Ascending aorta (tissue), 2 donors: ENCODE results near the gene ZNF496. TPM values are rescaled to one million over a fixed set of nuclear protein-coding genes. Genes with fewer than 3 reads are reported as not detected.
"Not testable (repeated sequence)": the region's sequence is repeated elsewhere in the genome, so short reads cannot be mapped to it uniquely, and the experiment has no call there.

Experiments used
- DNase-seq, 2 donors: peaks; one replicate each; pipeline ENCODE4 v3.0.0-alpha.2; 2019; ENCODE audit warnings: low spot score in 2 of 2
- H3K27ac ChIP-seq, 2 donors: fragments of 200-600 bp; sonication (generic); one replicate each; pipeline ENCODE4 v1.5.1; 2016 to 2017; ENCODE audit warnings: mild to moderate bottlenecking in 1 of 2
- H3K27me3 ChIP-seq: fragments of 200-600 bp; sonication (generic); one replicate; pipeline ENCODE4 v1.5.1; 2017
- H3K36me3 ChIP-seq, 2 donors: fragments of 200-600 bp; sonication (generic); one replicate each; pipeline ENCODE4 v1.5.1; 2016
- H3K4me1 ChIP-seq, 2 donors: fragments of 200-600 bp; sonication (generic); one replicate each; pipeline ENCODE4 v1.5.1; 2016 to 2017; ENCODE audit warnings: mild to moderate bottlenecking in 1 of 2
- H3K4me3 ChIP-seq, 2 donors: fragments of 200-600 bp; sonication (generic); one replicate each; pipeline ENCODE4 v1.5.1; 2016 to 2017; ENCODE audit warnings: mild to moderate bottlenecking in 1 of 2
- H3K9me3 ChIP-seq, 2 donors: fragments of 200-600 bp; sonication (generic); one replicate each; pipeline ENCODE4 v1.5.1; 2016
- intact Hi-C: fragments of 100-400 bp; cut with DNase I; formaldehyde crosslinking; loops from one replicate; pipeline ENCODE4 v1.15.1; 2023
- total RNA-seq: library from RNA; depleted of rRNA; stranded (reverse); fragments of >200 nt; gene quantifications from one replicate; pipeline ENCODE4 v1.1.0, GENCODE V29; 2016
- TF ChIP-seq, protein P1 (sequence below), 3 experiments: fragments of 200-600 bp in 2 of 3; fragments of 450-650 bp in 1 of 3; sonication (generic) in 2 of 3; IDR thresholded peaks; one replicate each; pipeline ENCODE4 v1.5.1; 2016 to 2019; ENCODE audit warnings: antibody characterized with exemption in 3 of 3, mild to moderate bottlenecking in 1 of 3, moderate library complexity in 1 of 3

The ZNF496 gene
- total RNA-seq, 1 donor from 2014 or later: 38.5 TPM

DNA sequence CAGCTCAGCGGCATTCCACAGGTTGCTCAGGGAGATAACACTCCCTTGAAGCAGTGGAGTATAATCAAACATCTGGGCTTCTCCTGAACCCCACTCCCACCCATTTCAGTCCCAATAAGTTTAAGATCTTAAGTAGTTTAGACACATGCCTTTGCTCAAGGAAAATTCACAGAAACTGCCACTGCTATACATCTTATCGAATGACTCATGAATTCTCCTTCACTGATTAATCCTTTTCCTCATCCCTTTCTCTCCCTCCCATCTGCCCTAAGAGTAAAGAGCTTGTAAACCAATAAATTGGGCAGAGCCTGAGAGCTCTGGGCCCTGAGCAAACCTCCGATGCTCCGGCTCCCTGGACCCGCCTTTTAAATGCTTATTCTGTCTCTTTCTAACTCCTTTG, 65.6 kb downstream of the ZNF496 start:
- Histone ChIP-seq H3K9me3 (no peaks in the 10 kb centered on the region), H3K27me3 (no peaks in the 10 kb centered on the region), H3K4me1 (no peaks in the 10 kb centered on the region), H3K4me3 (no peak overlapping the region), H3K36me3 (no peaks in the 10 kb centered on the region), H3K27ac (no peak overlapping the region)
- TF ChIP-seq, protein P1, sequence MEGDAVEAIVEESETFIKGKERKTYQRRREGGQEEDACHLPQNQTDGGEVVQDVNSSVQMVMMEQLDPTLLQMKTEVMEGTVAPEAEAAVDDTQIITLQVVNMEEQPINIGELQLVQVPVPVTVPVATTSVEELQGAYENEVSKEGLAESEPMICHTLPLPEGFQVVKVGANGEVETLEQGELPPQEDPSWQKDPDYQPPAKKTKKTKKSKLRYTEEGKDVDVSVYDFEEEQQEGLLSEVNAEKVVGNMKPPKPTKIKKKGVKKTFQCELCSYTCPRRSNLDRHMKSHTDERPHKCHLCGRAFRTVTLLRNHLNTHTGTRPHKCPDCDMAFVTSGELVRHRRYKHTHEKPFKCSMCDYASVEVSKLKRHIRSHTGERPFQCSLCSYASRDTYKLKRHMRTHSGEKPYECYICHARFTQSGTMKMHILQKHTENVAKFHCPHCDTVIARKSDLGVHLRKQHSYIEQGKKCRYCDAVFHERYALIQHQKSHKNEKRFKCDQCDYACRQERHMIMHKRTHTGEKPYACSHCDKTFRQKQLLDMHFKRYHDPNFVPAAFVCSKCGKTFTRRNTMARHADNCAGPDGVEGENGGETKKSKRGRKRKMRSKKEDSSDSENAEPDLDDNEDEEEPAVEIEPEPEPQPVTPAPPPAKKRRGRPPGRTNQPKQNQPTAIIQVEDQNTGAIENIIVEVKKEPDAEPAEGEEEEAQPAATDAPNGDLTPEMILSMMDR (IDR thresholded peaks at IDR 0.05): no peak
- intact Hi-C loops: no loop called here
- DNase-seq: no peak

DNA sequence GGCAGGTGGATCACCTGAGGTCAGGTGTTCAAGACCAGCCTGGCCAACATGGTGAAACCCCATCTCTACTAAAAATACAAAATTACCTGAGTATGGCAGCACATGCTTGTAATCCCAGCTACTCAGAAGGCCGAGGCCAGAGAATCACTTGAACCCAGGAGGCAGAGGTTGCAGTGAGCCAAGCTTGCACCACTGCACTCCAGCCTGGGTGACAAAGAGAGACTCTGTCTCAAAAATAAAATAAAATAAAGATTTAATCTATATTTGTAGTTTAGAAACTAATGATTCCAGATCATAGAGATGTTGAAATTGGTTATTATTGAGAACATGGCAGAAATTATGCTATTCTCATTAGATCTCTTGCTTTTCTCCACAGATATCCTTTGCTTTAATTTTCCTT, 75.9 kb downstream of the ZNF496 start, which contains the start of gene VN1R5:
VN1R5 (plus strand) TSS at position 301 of the 400 bp plus-strand sequence.
- H3K4me3 ChIP-seq, H3K27me3 ChIP-seq, H3K9me3 ChIP-seq, DNase-seq, H3K4me1 ChIP-seq, H3K36me3 ChIP-seq, intact Hi-C loops, H3K27ac ChIP-seq: not testable (repeated sequence)

DNA sequence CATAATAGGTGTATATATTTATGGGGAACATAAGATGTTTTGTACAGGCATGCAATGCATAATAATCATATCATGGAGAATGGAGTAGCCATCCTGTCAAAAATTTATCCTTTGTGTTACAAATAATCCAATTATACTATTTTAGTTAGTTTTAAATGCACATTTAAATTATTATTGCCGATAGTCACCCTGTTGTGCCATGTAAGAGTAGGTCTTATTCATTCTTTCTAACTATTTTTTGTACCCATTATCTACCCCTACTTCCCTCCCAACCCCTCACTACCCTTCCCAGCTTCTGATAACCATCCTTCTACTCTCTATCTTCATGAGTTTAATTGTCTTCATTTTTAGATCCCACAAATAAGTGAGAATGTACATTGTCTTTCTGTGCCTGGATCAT, 84.1 kb downstream of the ZNF496 start:
- Histone ChIP-seq H3K36me3 (no peaks in the 10 kb centered on the region), H3K27me3 (no peaks in the 10 kb centered on the region), H3K4me3 (no peak overlapping the region), H3K9me3 (peaks cover 0 to 23% of the 10 kb centered on the region in 2 donors), H3K27ac (no peak overlapping the region), H3K4me1 (no peaks in the 10 kb centered on the region)
- DNase-seq: no peak
- intact Hi-C loops: no loop called here
- TF ChIP-seq, protein P1 (IDR thresholded peaks at IDR 0.05): no peak

Other genes starting within 250 kb of the ZNF496 start
- 0.64 TPM for gene ZNF669, start 227.5 kb downstream of the ZNF496 start, total RNA-seq
- 33.1 TPM for gene ZNF124, start 159.8 kb downstream of the ZNF496 start, total RNA-seq
- not detected for gene VN1R5, start 75.8 kb downstream of the ZNF496 start, total RNA-seq
- gene NLRP3, start 84.3 kb upstream of the ZNF496 start, total RNA-seq: 0.11 TPM
- gene OR2B11, start 126.2 kb upstream of the ZNF496 start, total RNA-seq: not detected
- not detected for gene OR2C3, start 204.6 kb upstream of the ZNF496 start, total RNA-seq
- not detected for gene GCSAML, start 217.3 kb upstream of the ZNF496 start, total RNA-seq